K562 (cell line): Measurements from ENCODE around the gene TBCEL. TPM values are rescaled to one million over a fixed set of nuclear protein-coding genes. Genes with fewer than 3 reads are reported as not detected.

Source experiments
- ATAC-seq: fragments of 200-7000 bp; cut with Tn5 transposase; 3 replicates; pipeline ENCODE4 v1.9.1; 2020; ENCODE audit warnings: moderate library complexity
- BruUV-seq: library from RNA; stranded (reverse); fragments of 400-500 nt; replicated peaks from 2 replicates; lab custom pipeline; 2021; lab: Mats Ljungman, UMichigan
- CTCF ChIA-PET: fragments of 300-600 bp; formaldehyde crosslinking; extraction: SDS; loops from one replicate; lab custom pipeline; 2021; ENCODE audit warnings: low intra/inter-chr PET ratio; lab: Yijun Ruan, JAX
- POLR2A ChIA-PET: fragments of 300-600, 350-650 bp; sonication (Branson Sonifier 250); formaldehyde crosslinking; extraction: SDS; loops from one replicate; lab custom pipeline; 2021; ENCODE audit warnings: antibody characterized with exemption, inconsistent platforms; lab: Yijun Ruan, JAX
- DNase-seq, 4 experiments: peaks; one replicate each; pipeline versions ENCODE4 v3.0.0 to v3.0.0-alpha.2; 2011 to 2018; ENCODE audit warnings: low spot score in 3 of 4, mixed read lengths in 3 of 4; ENCODE audit errors: extremely low read depth in 1 of 4
- FAIRE-seq: peaks from 2 replicates; lab custom pipeline; 2011; peaks lifted over from hg19 to GRCh38; lab: Jason Lieb, UNC
- H2AFZ ChIP-seq: 2 replicates; pipeline ENCODE4 v1.6.0; 2011; ENCODE audit warnings: low read depth, low read length, control low read depth, inconsistent platforms
- H3K27ac ChIP-seq: fragments of 200-600 bp; 3 replicates; pipeline ENCODE4 v1.8.0; 2011; ENCODE audit warnings: low read depth, mild to moderate bottlenecking, control low read depth, inconsistent platforms, low read length, moderate library complexity, mixed read lengths; ENCODE audit errors: extremely low read depth
- H3K27me3 ChIP-seq, 2 experiments: fragments of 300-600 bp in 1 of 2; 2 replicates in 1 of 2; 3 replicates in 1 of 2; pipeline versions ENCODE4 v1.6.0 to v1.8.0; 2011; ENCODE audit warnings: inconsistent platforms in 2 of 2, low read length in 2 of 2, mild to moderate bottlenecking in 1 of 2, mixed read lengths in 1 of 2, moderate library complexity in 1 of 2; ENCODE audit not compliant: control insufficient read depth in 2 of 2, insufficient read depth in 2 of 2
- H3K36me3 ChIP-seq: fragments of 300-600 bp; 3 replicates; pipeline ENCODE4 v1.8.0; 2011; ENCODE audit warnings: mild to moderate bottlenecking, low read length, inconsistent platforms; ENCODE audit not compliant: control insufficient read depth, insufficient read depth
- H3K4me1 ChIP-seq, 2 experiments: fragments of 200-600 bp in 1 of 2; replicated peaks in 1 of 2; 2 replicates in 1 of 2; 3 replicates in 1 of 2; pipeline versions ENCODE4 v1.5.1 to v1.8.0; 2011; ENCODE audit warnings: inconsistent platforms in 2 of 2, low read length in 2 of 2, mild to moderate bottlenecking in 1 of 2, mixed read lengths in 1 of 2, moderate library complexity in 1 of 2; ENCODE audit not compliant: control insufficient read depth in 2 of 2, insufficient read depth in 2 of 2
- H3K4me2 ChIP-seq: 2 replicates; pipeline ENCODE4 v1.6.1; 2011; ENCODE audit warnings: low read length, control low read depth, inconsistent platforms, mixed read lengths; ENCODE audit not compliant: insufficient read depth
- H3K4me3 ChIP-seq: fragments of 200-600 bp; sonication (generic), shearing (Covaris generic); 2 replicates; pipeline ENCODE4 v1.5.1; 2016; ENCODE audit warnings: control low read depth, inconsistent platforms
- H3K79me2 ChIP-seq: fragments of 200-600 bp; 3 replicates; pipeline ENCODE4 v1.8.0; 2011; ENCODE audit warnings: low read length, inconsistent platforms; ENCODE audit not compliant: control insufficient read depth, insufficient read depth
- H3K9ac ChIP-seq, 2 experiments: 2 replicates each; pipeline versions ENCODE4 v1.6.0 to v1.6.1; 2011; ENCODE audit warnings: low read depth in 2 of 2, low read length in 2 of 2, control low read depth in 1 of 2, inconsistent platforms in 1 of 2, mild to moderate bottlenecking in 1 of 2, mixed read lengths in 1 of 2; ENCODE audit not compliant: insufficient read depth in 1 of 2
- H3K9me1 ChIP-seq: one replicate; pipeline ENCODE4 v1.6.0; 2011; ENCODE audit warnings: inconsistent platforms, mild to moderate bottlenecking, low read length, moderate library complexity; ENCODE audit not compliant: control insufficient read depth, insufficient read depth
- H3K9me3 ChIP-seq: replicated peaks from 2 replicates; pipeline ENCODE4 v1.5.1; 2011; ENCODE audit warnings: low read depth, low read length, inconsistent platforms; ENCODE audit not compliant: control insufficient read depth, insufficient read depth
- H4K20me1 ChIP-seq: replicated peaks from 2 replicates; pipeline ENCODE4 v1.6.1; 2011; ENCODE audit warnings: low read length, inconsistent platforms, mixed read lengths; ENCODE audit not compliant: control insufficient read depth, insufficient read depth
- CBX8 ChIP-seq: fragments of 200-600 bp; sonication (generic); IDR thresholded peaks from 2 replicates; pipeline ENCODE4 v1.6.1; 2012; ENCODE audit warnings: borderline replicate concordance, mixed run types, low read depth, mild to moderate bottlenecking, moderate library complexity, mixed read lengths, low read length, control low read depth, inconsistent platforms; ENCODE audit not compliant: poor library complexity, severe bottlenecking; ENCODE audit errors: extremely low read depth
- CUX1 ChIP-seq: fragments of 200-800 bp; sonication (Bioruptor generic); IDR thresholded peaks from 2 replicates; pipeline ENCODE4 v1.6.1; 2016; ENCODE audit warnings: missing genetic modification characterization, missing compliant biosample characterization
- DMBX1 ChIP-seq: fragments of 250-450 bp; sonication (Bioruptor Pico); IDR thresholded peaks from 2 replicates; pipeline ENCODE4 v1.8.0; 2022; ENCODE audit warnings: inconsistent platforms, mild to moderate bottlenecking, moderate library complexity, borderline replicate concordance
- EHMT2 ChIP-seq: fragments of 450-650 bp; IDR thresholded peaks from 2 replicates; pipeline ENCODE4 v1.6.1; 2018; ENCODE audit warnings: antibody characterized with exemption
- ESRRB ChIP-seq: fragments of 250-450 bp; sonication (Bioruptor Pico); IDR thresholded peaks from 2 replicates; pipeline ENCODE4 v1.5.0; 2020; ENCODE audit warnings: mild to moderate bottlenecking, moderate library complexity, borderline replicate concordance
- RUNX1 ChIP-seq: sonication (generic); IDR thresholded peaks from 2 replicates; pipeline ENCODE4 v1.6.1; 2016; ENCODE audit warnings: antibody characterized with exemption, low read depth
- SMARCE1 ChIP-seq: fragments of 450-650 bp; IDR thresholded peaks from 2 replicates; pipeline ENCODE4 v1.7.1; 2016; ENCODE audit warnings: mild to moderate bottlenecking
- SRSF9 ChIP-seq: fragments of 200-400 bp; formaldehyde crosslinking; IDR thresholded peaks from 2 replicates; pipeline ENCODE4 v1.6.1; 2017; ENCODE audit warnings: low read depth, low read length, borderline replicate concordance
- XRCC4 ChIP-seq: IDR thresholded peaks from one replicate; pipeline ENCODE4 v1.6.1; 2011; ENCODE audit not compliant: insufficient read depth, insufficient read length; ENCODE audit errors: extremely low read depth
- YBX1 ChIP-seq: fragments of 450-650 bp; IDR thresholded peaks from 2 replicates; pipeline ENCODE4 v1.7.1; 2016; ENCODE audit warnings: mild to moderate bottlenecking
- ZNF174 ChIP-seq: fragments of 250-450 bp; sonication (Bioruptor Pico); IDR thresholded peaks from 2 replicates; pipeline ENCODE4 v1.4.0; 2020; ENCODE audit warnings: mild to moderate bottlenecking
- ZNF592 ChIP-seq: fragments of 450-650 bp; IDR thresholded peaks from 2 replicates; pipeline ENCODE4 v1.6.1; 2017; ENCODE audit warnings: antibody characterized with exemption, mild to moderate bottlenecking
- WGBS: fragments of 100-300 bp; shearing (Covaris generic); methylation state at CpG from one replicate; pipeline ENCODE4 v1.1.6; 2016; ENCODE audit warnings: low coverage, mixed read lengths; ENCODE audit not compliant: insufficient coverage; ENCODE audit errors: missing lambda C conversion rate; 5-methylcytosine and 5-hydroxymethylcytosine counted together
- in situ Hi-C: fragments of 300-500 bp; cut with MboI; formaldehyde crosslinking; loops from 4 replicates; pipeline ENCODE4 v1.15.0; 2018; ENCODE audit warnings: inconsistent platforms, mixed read lengths
- intact Hi-C: fragments of 100-400 bp; cut with micrococcal nuclease; formaldehyde crosslinking; loops from 2 replicates; pipeline ENCODE4 v1.14.2; 2022
- polyA plus RNA-seq, 8 experiments: library from polyadenylated mRNA; depleted of rRNA in 4 of 8; stranded (reverse) in 5 of 8; unstranded in 3 of 8; fragments of >200 nt; fragmentation: Nextera tagmentation in 2 of 8; fragmentation: Illumina TruSeq in 1 of 8; extraction: Ambion mirVana in 2 of 8; extraction: Trizol in 1 of 8; gene quantifications; 2 replicates each; pipeline versions ENCODE4 v1.2.1 to v1.2.3, GENCODE V29; 2011 to 2014; ENCODE audit warnings: inconsistent platforms in 1 of 8, missing spikeins in 1 of 8
- total RNA-seq, 7 experiments: library from RNA; depleted of rRNA in 6 of 7; stranded (reverse); fragments of >200 nt in 6 of 7; fragmentation: Illumina TruSeq in 2 of 7; extraction: Trizol in 2 of 7; gene quantifications; 2 replicates each; pipeline versions ENCODE4 v1.2.1 to v1.2.3, GENCODE V29; 2011 to 2021; ENCODE audit warnings: low replicate concordance in 1 of 7

Gene TBCEL
- total and polyA plus RNA-seq, 9 of the 15 experiments (the other 6 are each of a cell fraction or from before 2014, with no cell fraction given) = 0.39 to 2.3 (median 1.4) TPM

DNA sequence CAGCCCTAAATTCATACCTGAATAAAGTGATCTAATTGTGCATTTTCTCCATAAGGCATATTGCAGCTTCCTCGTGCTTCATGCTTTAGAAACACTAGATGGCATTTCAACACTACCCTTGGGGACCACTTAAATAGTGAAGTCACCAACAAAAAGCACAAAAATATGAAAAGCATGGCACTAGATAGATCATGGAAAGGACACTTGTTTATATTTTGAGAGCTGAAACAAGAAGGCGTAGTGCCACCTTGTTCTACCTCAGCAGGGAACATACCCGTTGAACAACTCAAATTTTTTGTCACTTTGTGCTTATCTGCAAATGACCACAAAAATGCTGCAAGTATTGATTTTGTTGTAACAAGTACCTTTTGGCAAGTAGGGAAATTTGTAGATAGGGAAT is 8.6 kb downstream of the TBCEL start (continued):
- TF ChIP-seq ZNF592 (no peak), ZNF174 (CRISPR knock-in tag) (no peak), CBX8 (no peak), SRSF9 (no peak), DMBX1 (CRISPR knock-in tag) (no peak)

DNA sequence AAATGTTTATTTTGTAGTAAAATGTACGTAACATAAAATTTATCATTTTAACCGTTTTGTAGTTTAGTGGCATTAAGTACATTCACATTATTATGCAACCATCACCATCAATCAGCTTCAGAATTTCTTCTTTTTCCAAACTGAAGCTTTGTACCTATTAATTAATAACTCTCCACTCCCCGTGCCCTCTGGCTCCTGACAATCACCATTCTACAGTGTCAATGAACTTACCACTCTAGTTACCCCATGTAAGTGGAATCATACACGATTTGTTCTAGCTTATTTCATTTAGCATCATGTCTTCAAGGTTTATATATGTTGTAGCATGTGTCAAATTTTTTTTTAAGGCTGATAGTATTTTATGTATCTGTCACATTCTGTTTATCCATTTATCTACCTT is 9.7 kb downstream of the TBCEL start:
- H3K36me3 ChIP-seq = no peaks in the 10 kb centered on the region
- H3K27ac ChIP-seq = no peak overlapping the region
- DNase-seq (no peak), FAIRE-seq (no peak), ATAC-seq (no peak)
- H4K20me1 ChIP-seq = no peaks in the 10 kb centered on the region; the same call in 1 of the 2 replicates
- H2AFZ ChIP-seq = no peak overlapping the region
- CTCF ChIA-PET = no interaction called here
- POLR2A ChIA-PET = interaction anchor here (1.2 kb wide), 1 partner anchor 10 kb away, joined by 5 read pairs; the partner anchor contains the start of gene TBCEL
- no peaks in the 10 kb centered on the region for H3K9me1 ChIP-seq
- H3K79me2 ChIP-seq = no peaks in the 10 kb centered on the region
- H3K9me3 ChIP-seq = no peaks in the 10 kb centered on the region
- intact Hi-C loops (no loop called here), in situ Hi-C loops (no loop called here)
- no peak overlapping the region for H3K9ac ChIP-seq
- no peak for TF ChIP-seq XRCC4
- no peak for TF ChIP-seq RUNX1
- no peak for TF ChIP-seq SMARCE1
- TF ChIP-seq ESRRB = no peak
- TF ChIP-seq CUX1 (CRISPR knock-in tag) = no peak
- no peak for TF ChIP-seq SRSF9
- TF ChIP-seq YBX1 = no peak
- TF ChIP-seq EHMT2 = no peak
- H3K27me3 ChIP-seq = no peaks in the 10 kb centered on the region
- BruUV-seq = no TSS peak
- H3K4me2 ChIP-seq = no peak overlapping the region
- no peak overlapping the region for H3K4me3 ChIP-seq
- H3K4me1 ChIP-seq = no peaks in the 10 kb centered on the region
- 19% methylated on average over 4 of the region's 4 CpGs for WGBS
